DND-41 (cell line): ENCODE data around the gene KIF21A.

Experiments used
- EZH2 ChIP-seq: IDR thresholded peaks from 3 replicates; pipeline ENCODE4 v1.6.1; 2012; ENCODE audit warnings: borderline replicate concordance, low read depth, mild to moderate bottlenecking, moderate library complexity, low read length, inconsistent platforms; ENCODE audit not compliant: severe bottlenecking
- TF ChIP-seq, protein P1 (sequence below): IDR thresholded peaks from 2 replicates; pipeline ENCODE4 v1.5.1; 2012; ENCODE audit warnings: borderline replicate concordance, low read length, moderate library complexity, mild to moderate bottlenecking; ENCODE audit not compliant: poor library complexity, severe bottlenecking; ENCODE audit errors: extremely low read depth

DNA sequence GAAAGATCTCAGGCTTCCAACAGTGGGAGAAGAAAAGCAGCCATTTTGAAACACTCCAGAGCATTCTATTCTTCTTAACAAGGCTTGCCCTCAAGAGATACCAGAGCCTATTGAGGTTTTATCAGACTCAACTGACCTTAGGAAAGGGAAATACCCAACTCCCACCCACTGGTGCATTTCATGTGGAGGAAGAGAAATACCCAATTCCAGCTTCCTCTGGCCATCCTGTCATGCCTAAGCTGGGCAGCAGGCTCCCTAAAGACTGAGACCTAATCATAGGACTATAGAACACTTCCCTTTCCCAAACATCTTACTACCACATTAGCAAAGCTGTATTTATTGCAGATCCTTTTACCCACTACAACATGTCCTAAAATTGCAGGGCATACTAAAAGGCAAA, 164.5 kb downstream of the KIF21A start:
- TF ChIP-seq, protein P1, sequence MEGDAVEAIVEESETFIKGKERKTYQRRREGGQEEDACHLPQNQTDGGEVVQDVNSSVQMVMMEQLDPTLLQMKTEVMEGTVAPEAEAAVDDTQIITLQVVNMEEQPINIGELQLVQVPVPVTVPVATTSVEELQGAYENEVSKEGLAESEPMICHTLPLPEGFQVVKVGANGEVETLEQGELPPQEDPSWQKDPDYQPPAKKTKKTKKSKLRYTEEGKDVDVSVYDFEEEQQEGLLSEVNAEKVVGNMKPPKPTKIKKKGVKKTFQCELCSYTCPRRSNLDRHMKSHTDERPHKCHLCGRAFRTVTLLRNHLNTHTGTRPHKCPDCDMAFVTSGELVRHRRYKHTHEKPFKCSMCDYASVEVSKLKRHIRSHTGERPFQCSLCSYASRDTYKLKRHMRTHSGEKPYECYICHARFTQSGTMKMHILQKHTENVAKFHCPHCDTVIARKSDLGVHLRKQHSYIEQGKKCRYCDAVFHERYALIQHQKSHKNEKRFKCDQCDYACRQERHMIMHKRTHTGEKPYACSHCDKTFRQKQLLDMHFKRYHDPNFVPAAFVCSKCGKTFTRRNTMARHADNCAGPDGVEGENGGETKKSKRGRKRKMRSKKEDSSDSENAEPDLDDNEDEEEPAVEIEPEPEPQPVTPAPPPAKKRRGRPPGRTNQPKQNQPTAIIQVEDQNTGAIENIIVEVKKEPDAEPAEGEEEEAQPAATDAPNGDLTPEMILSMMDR, result no peak
- no peak for TF ChIP-seq EZH2
